Spinal cord (tissue), 10 donors: Measurements from ENCODE around the gene FBLN1. TPM values are rescaled to one million over a fixed set of nuclear protein-coding genes. Genes with fewer than 3 reads are reported as not detected.

Source experiments
- DNase-seq, 6 donors: peaks; one replicate each; pipeline versions ENCODE4 v3.0.0 to v3.0.0-alpha.2; 2013 to 2015; ENCODE audit warnings: low spot score in 6 of 6, low read depth in 4 of 6
- H3K27ac ChIP-seq: one replicate; pipeline ENCODE4 v1.5.1; 2013; ENCODE audit warnings: low read depth, low read length, control low read depth
- H3K27me3 ChIP-seq: one replicate; pipeline ENCODE4 v1.6.1; 2013; ENCODE audit warnings: low read length; ENCODE audit not compliant: control insufficient read depth, insufficient read depth
- H3K36me3 ChIP-seq: one replicate; pipeline ENCODE4 v1.6.1; 2013; ENCODE audit warnings: low read length; ENCODE audit not compliant: control insufficient read depth, insufficient read depth
- H3K4me1 ChIP-seq: one replicate; pipeline ENCODE4 v1.6.1; 2013; ENCODE audit warnings: low read length; ENCODE audit not compliant: control insufficient read depth, insufficient read depth
- H3K4me3 ChIP-seq: one replicate; pipeline ENCODE4 v1.5.1; 2013; ENCODE audit warnings: low read depth, low read length, control low read depth
- H3K9me3 ChIP-seq: one replicate; pipeline ENCODE4 v1.6.1; 2013; ENCODE audit warnings: low read length; ENCODE audit not compliant: control insufficient read depth, insufficient read depth
- WGBS: methylation state at CpG from one replicate; pipeline ENCODE4 v1.1.5; 2013; ENCODE audit warnings: missing lambda C conversion rate; ENCODE audit not compliant: insufficient coverage; 5-methylcytosine and 5-hydroxymethylcytosine counted together
- polyA plus RNA-seq, 2 donors: library from polyadenylated mRNA; unstranded; fragments of 120-200 nt; gene quantifications; one replicate each; pipeline ENCODE4 v1.2.1, GENCODE V29; 2013; ENCODE audit not compliant: insufficient read length in 2 of 2
- total RNA-seq, 2 donors: library from RNA; depleted of rRNA in 1 of 2; stranded (reverse); fragments of 120-200 nt in 1 of 2; fragments of >200 nt in 1 of 2; gene quantifications; one replicate each; pipeline versions ENCODE4 v1.2.3 to v1.2.4, GENCODE V29; 2013 to 2014
- donor health status: healthy.

FBLN1 gene
- total and polyA plus RNA-seq, 4 donors, result 69.4 to 260 (median 132) TPM

GRCh38 chr22:45630436-45630835 is 127.8 kb downstream of the FBLN1 start:
- 89% methylated on average over 11 of the region's 15 CpGs for WGBS
- Histone ChIP-seq H3K36me3 (no peaks in the 10 kb centered on the region), H3K9me3 (no peaks in the 10 kb centered on the region), H3K4me3 (no peak overlapping the region), H3K27ac (no peak overlapping the region), H3K4me1 (peaks cover 36% of the 10 kb centered on the region), H3K27me3 (no peaks in the 10 kb centered on the region)
- no peak for DNase-seq

GRCh38 chr22:45631140-45631840 is 128.6 kb downstream of the FBLN1 start:
- 6% methylated on average over 11 of the region's 12 CpGs for WGBS
- no peaks in the 10 kb centered on the region for H3K36me3 ChIP-seq
- peaks cover 36% of the 10 kb centered on the region for H3K4me1 ChIP-seq
- H3K9me3 ChIP-seq, result no peaks in the 10 kb centered on the region
- H3K27me3 ChIP-seq, result no peaks in the 10 kb centered on the region
- H3K4me3 ChIP-seq, result no peak overlapping the region
- H3K27ac ChIP-seq, result peak overlapping the region; percentile 54
- DNase-seq, result peak; percentile 56 to 97 (median 66)

DNA sequence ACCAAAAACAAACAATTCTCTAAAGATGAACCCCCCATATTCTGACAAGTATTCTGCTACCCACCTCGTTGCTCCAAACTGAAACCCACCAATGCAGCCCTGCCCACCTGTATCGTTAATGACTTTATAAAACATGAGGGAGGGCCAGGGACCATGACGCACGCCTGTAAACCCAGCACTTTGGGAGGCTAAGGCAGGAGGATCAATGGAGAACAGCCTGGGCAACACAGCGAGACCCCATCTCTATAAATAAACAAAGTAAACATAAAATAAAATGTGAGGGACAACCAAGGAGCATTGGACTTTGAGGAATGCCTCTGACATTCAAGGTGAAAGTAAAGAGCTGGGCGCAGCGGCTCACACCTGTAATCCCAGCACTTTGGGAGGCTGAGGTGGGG is 129.2 kb downstream of the FBLN1 start:
- no peaks in the 10 kb centered on the region for H3K9me3 ChIP-seq
- no peaks in the 10 kb centered on the region for H3K36me3 ChIP-seq
- H3K4me1 ChIP-seq, result peaks cover 36% of the 10 kb centered on the region
- no peak overlapping the region for H3K27ac ChIP-seq
- H3K4me3 ChIP-seq, result no peak overlapping the region
- no peaks in the 10 kb centered on the region for H3K27me3 ChIP-seq
- DNase-seq, result no peak
- 71% methylated on average over 3 of the region's 7 CpGs for WGBS

DNA sequence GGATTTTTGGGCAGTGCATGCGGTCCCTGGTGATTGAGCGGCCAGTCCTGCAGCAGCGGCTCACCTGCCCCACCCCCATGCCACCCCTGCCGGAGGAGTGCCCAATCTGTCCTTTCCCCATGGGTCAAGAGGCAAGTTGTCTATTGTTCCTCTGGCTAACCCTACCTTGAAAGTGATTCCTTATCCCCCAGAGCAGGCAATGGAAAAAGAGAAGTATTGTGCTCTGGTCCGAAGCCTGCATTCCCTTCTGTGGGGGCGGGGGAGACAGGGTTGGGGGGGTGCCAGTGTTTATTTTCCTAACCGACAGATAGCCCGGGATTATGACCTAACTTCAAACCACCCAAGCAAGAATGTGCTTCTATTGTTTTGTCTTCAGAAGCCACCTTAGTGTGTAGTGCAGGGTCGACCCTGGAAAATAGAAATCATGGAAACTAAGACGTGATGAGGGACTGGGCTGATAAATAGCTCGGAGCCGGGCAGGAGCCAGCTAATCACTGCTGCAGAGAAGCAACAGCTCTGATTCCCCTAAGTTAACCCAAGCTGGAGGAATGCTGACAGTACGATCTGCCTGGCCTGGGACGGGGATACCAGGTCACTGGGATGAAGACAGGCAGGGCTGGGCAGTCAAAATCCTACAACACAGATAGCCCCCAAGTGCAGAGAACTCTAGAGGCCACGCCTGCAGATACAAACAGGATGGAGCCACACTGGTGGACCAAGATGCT is 130.3 kb downstream of the FBLN1 start:
- Histone ChIP-seq H3K27me3 (no peaks in the 10 kb centered on the region), H3K4me1 (peaks cover 33% of the 10 kb centered on the region), H3K9me3 (no peaks in the 10 kb centered on the region), H3K36me3 (no peaks in the 10 kb centered on the region), H3K4me3 (no peak overlapping the region), H3K27ac (no peak overlapping the region)
- DNase-seq, result no peak
- WGBS, result 40% methylated on average over 10 of the region's 15 CpGs

DNA sequence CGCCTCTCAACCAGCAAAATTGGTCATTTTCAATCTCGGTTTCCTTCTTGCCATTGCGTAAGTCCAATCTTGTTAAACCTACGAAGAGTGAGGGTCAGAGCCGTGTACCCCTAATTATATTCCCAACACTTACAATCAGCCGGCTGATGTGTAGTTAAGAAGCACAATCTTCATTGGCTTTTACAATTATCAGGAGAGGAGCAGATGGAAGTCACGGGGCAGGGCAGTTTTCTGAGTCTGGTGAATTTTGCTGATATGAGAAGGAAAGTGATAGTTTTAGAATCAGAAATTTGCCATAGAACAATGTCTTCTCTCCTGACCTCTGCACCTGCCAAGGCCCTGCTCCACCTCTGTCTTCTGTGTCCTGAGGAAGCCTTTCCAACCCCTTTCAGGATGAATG is 134.0 kb downstream of the FBLN1 start:
- Histone ChIP-seq H3K9me3 (no peaks in the 10 kb centered on the region), H3K4me3 (no peak overlapping the region), H3K4me1 (peaks cover 11% of the 10 kb centered on the region), H3K36me3 (no peaks in the 10 kb centered on the region), H3K27me3 (no peaks in the 10 kb centered on the region), H3K27ac (no peak overlapping the region)
- 94% methylated on average over 3 of the region's 7 CpGs for WGBS
- no peak for DNase-seq

- Histone ChIP-seq H3K27ac (no peak overlapping the region), H3K36me3 (no peaks in the 10 kb centered on the region), H3K27me3 (no peaks in the 10 kb centered on the region), H3K4me3 (no peak overlapping the region), H3K9me3 (no peaks in the 10 kb centered on the region), H3K4me1 (peaks cover 3% of the 10 kb centered on the region)
- no peak for DNase-seq
- no CpG with 5 or more reads among the region's 3 CpGs for WGBS
Observed at GRCh38 chr22:45638197-45638596, 135.5 kb downstream of the FBLN1 start.

GRCh38 chr22:45638834-45639746 is 136.4 kb downstream of the FBLN1 start:
- Histone ChIP-seq H3K9me3 (no peaks in the 10 kb centered on the region), H3K4me1 (no peaks in the 10 kb centered on the region), H3K27me3 (no peaks in the 10 kb centered on the region), H3K27ac (no peak overlapping the region), H3K4me3 (no peak overlapping the region), H3K36me3 (no peaks in the 10 kb centered on the region)
- no peak for DNase-seq
- 82% methylated on average over 18 of the region's 21 CpGs for WGBS

DNA sequence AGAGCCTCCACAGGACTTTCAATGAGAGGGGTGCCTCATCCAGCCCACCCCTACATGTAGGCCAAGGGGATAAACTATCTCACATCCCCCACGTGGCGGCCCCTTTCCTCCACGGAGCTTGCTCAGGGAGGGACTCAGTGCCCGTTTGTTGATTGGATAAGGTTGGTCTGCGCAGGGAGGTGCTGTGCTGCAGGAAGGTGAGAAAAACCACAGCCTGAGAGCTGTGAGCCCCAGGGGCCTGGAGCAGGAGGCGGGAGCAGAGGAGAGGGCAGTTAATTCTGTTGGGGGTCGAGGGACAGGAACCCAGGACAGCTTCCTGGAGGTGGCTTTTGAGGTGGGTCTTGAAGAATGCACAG is 137.0 kb downstream of the FBLN1 start:
- WGBS, result 79% methylated on average over 4 of the region's 7 CpGs
- Histone ChIP-seq H3K4me3 (no peak overlapping the region), H3K36me3 (no peaks in the 10 kb centered on the region), H3K27ac (no peak overlapping the region), H3K9me3 (no peaks in the 10 kb centered on the region), H3K27me3 (no peaks in the 10 kb centered on the region), H3K4me1 (no peaks in the 10 kb centered on the region)
- no peak for DNase-seq

GRCh38 chr22:45640291-45640940 is 137.7 kb downstream of the FBLN1 start:
- H3K27me3 ChIP-seq, result peaks cover 5% of the 10 kb centered on the region
- H3K27ac ChIP-seq, result no peak overlapping the region
- no peaks in the 10 kb centered on the region for H3K9me3 ChIP-seq
- 72% methylated on average over 6 of the region's 7 CpGs for WGBS
- no peak overlapping the region for H3K4me3 ChIP-seq
- DNase-seq, result no peak
- peaks cover 4% of the 10 kb centered on the region for H3K4me1 ChIP-seq
- no peaks in the 10 kb centered on the region for H3K36me3 ChIP-seq
